Caco-2 (cell line): ENCODE measurements around the gene NOL4L. TPM values are rescaled to one million over a fixed set of nuclear protein-coding genes. Genes with fewer than 3 reads are reported as not detected.

Source experiments
- BruUV-seq: library from RNA; stranded (reverse); fragments of 400-500 nt; replicated peaks from 2 replicates; lab custom pipeline; 2021; lab: Mats Ljungman, UMichigan
- CTCF ChIA-PET: fragments of 300-600 bp; sonication (Branson Sonifier 250); formaldehyde crosslinking; loops from one replicate; lab custom pipeline; 2022; ENCODE audit warnings: antibody characterized with exemption; lab: Charles Lee
- POLR2A ChIA-PET: fragments of 300-600 bp; sonication (Branson Sonifier 250); formaldehyde crosslinking; loops from one replicate; lab custom pipeline; 2022; ENCODE audit warnings: antibody characterized with exemption; lab: Charles Lee
- DNase-seq, 2 experiments: peaks; one replicate each; pipeline versions ENCODE4 v3.0.0 to v3.0.0-alpha.2; 2020 to 2022
- H3K27me3 ChIP-seq: replicated peaks from 2 replicates; pipeline ENCODE4 v1.6.0; 2011; ENCODE audit warnings: low read length; ENCODE audit not compliant: control insufficient read depth, insufficient read depth
- H3K36me3 ChIP-seq: 2 replicates; pipeline ENCODE4 v1.5.1; 2011; ENCODE audit warnings: low read length; ENCODE audit not compliant: control insufficient read depth, insufficient read depth
- H3K4me1 ChIP-seq: fragments of 250-450 bp; sonication (Bioruptor Pico); 2 replicates; pipeline ENCODE4 v1.5.1; 2020; ENCODE audit warnings: mild to moderate bottlenecking
- H3K4me3 ChIP-seq: 2 replicates; pipeline ENCODE4 v1.5.1; 2011; ENCODE audit warnings: low read depth, mild to moderate bottlenecking, control low read depth, low read length
- H3K9me3 ChIP-seq: fragments of 250-450 bp; sonication (Bioruptor Pico); 2 replicates; pipeline ENCODE4 v1.5.1; 2020; ENCODE audit warnings: mild to moderate bottlenecking, moderate library complexity
- H3K27ac Mint-ChIP-seq: one replicate; pipeline ENCODE4 v1.8.0; 2022; ENCODE audit warnings: mixed read lengths; ENCODE audit not compliant: unreplicated experiment
- H3K27me3 Mint-ChIP-seq: one replicate; pipeline ENCODE4 v1.8.0; 2022; ENCODE audit warnings: mixed read lengths; ENCODE audit not compliant: insufficient read depth, unreplicated experiment
- H3K36me3 Mint-ChIP-seq: one replicate; pipeline ENCODE4 v1.8.0; 2022; ENCODE audit warnings: mild to moderate bottlenecking, mixed read lengths; ENCODE audit not compliant: insufficient read depth, unreplicated experiment
- H3K4me1 Mint-ChIP-seq: one replicate; pipeline ENCODE4 v1.8.0; 2022; ENCODE audit warnings: low read depth, mixed read lengths; ENCODE audit not compliant: unreplicated experiment
- H3K4me3 Mint-ChIP-seq: one replicate; pipeline ENCODE4 v1.8.0; 2022; ENCODE audit warnings: mild to moderate bottlenecking, moderate library complexity, mixed read lengths; ENCODE audit not compliant: unreplicated experiment
- H3K9me3 Mint-ChIP-seq: one replicate; pipeline ENCODE4 v1.8.0; 2022; ENCODE audit warnings: mixed read lengths; ENCODE audit not compliant: unreplicated experiment
- intact Hi-C: fragments of 100-400 bp; cut with micrococcal nuclease; formaldehyde crosslinking; loops from one replicate; pipeline ENCODE4 v1.10.0; 2022; ENCODE audit not compliant: unreplicated experiment
- total RNA-seq: library from RNA; stranded (reverse); gene quantifications from 2 replicates; pipeline ENCODE4 v1.2.3, GENCODE V29; 2022
- TF ChIP-seq, protein P1 (sequence below), 2 experiments: fragments of 200-600 bp in 1 of 2; IDR thresholded peaks; 1 replicate in 1 of 2; 2 replicates in 1 of 2; pipeline versions ENCODE4 v1.5.1 to v1.8.0; 2011 to 2022; ENCODE audit warnings: antibody characterized with exemption in 1 of 2, control low read depth in 1 of 2, inconsistent platforms in 1 of 2, low read depth in 1 of 2, low read length in 1 of 2, mild to moderate bottlenecking in 1 of 2, moderate library complexity in 1 of 2; ENCODE audit not compliant: insufficient read depth in 1 of 2, severe bottlenecking in 1 of 2, unreplicated experiment in 1 of 2

NOL4L gene
- total RNA-seq, 1 experiment from 2014 or later: 80.9 TPM

DNA sequence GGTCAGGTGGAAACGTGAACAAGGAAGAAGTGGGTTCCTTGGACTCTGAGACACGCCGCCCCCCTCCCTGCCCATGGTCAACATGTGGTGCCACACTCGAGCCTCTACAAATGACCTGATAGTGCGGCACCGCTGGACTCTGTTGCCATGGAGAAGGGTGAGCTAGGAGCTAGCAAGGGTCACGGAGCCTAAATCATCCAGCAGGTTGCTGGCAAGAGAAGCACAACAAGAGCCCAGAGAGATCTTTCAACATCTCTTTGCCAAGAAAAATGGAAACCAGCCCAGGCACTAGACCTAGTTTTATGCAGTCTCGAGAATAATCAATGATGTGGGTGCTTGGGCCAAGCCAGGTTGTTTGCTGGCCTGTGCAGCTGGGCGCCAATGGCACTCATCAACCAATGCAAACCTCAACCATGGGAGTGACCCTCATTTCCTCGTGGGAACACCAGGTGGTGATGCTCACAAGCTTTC is 69.5 kb downstream of the NOL4L start:
- ChIA-PET CTCF (interaction anchor here (0.6 to 2.1 kb wide), 3 partner anchors 8 to 137 kb away, joined by 4 to 9 read pairs (median 6); no protein-coding TSS in a partner anchor), POLR2A (no interaction called here)
- Mint-ChIP-seq H3K27ac (no peak overlapping the region), H3K4me1 (peaks cover 19% of the 10 kb centered on the region), H3K4me3 (no peak overlapping the region), H3K36me3 (peaks cover 4% of the 10 kb centered on the region), H3K27me3 (no peaks in the 10 kb centered on the region), H3K9me3 (no peaks in the 10 kb centered on the region)
- Histone ChIP-seq H3K9me3 (no peaks in the 10 kb centered on the region), H3K36me3 (no peaks in the 10 kb centered on the region), H3K27me3 (no peaks in the 10 kb centered on the region), H3K4me3 (no peak overlapping the region), H3K4me1 (peaks cover 21% of the 10 kb centered on the region)
- TF ChIP-seq, protein P1, sequence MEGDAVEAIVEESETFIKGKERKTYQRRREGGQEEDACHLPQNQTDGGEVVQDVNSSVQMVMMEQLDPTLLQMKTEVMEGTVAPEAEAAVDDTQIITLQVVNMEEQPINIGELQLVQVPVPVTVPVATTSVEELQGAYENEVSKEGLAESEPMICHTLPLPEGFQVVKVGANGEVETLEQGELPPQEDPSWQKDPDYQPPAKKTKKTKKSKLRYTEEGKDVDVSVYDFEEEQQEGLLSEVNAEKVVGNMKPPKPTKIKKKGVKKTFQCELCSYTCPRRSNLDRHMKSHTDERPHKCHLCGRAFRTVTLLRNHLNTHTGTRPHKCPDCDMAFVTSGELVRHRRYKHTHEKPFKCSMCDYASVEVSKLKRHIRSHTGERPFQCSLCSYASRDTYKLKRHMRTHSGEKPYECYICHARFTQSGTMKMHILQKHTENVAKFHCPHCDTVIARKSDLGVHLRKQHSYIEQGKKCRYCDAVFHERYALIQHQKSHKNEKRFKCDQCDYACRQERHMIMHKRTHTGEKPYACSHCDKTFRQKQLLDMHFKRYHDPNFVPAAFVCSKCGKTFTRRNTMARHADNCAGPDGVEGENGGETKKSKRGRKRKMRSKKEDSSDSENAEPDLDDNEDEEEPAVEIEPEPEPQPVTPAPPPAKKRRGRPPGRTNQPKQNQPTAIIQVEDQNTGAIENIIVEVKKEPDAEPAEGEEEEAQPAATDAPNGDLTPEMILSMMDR (IDR thresholded peaks at IDR 0.05; ENCODE audit: insufficient read depth in 1 of 2, low read depth in 1 of 2, low read length in 1 of 2, severe bottlenecking in 1 of 2, unreplicated experiment in 1 of 2): no peak
- intact Hi-C loops: no loop called here
- BruUV-seq: no TSS peak
- no peak for DNase-seq

DNA sequence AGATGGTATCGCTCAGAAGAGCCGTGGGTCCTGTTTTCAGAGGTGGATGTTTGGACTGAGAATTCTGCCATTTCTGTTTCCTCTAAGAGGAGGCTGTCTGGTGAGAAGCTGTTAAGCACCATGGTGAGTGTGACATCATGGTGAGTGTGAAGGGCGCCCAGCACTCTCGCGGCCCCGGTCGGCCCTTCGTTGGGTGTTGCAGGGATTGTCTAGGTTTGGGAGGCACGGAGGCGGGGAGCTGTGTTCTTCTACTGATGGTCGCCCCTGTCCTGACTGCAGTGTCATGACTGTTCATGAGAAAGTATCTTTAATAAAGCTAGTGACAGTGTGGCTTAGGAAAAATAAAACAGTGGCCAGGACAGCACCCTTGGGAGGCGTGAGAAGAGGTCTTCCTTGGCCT is 70.4 kb downstream of the NOL4L start:
- CTCF ChIA-PET: interaction anchor here (0.6 to 1.5 kb wide), 2 partner anchors 9 to 82 kb away, joined by 3 to 4 read pairs; no protein-coding TSS in a partner anchor
- TF ChIP-seq, protein P1 (IDR thresholded peaks at IDR 0.05; ENCODE audit: insufficient read depth in 1 of 2, low read depth in 1 of 2, low read length in 1 of 2, severe bottlenecking in 1 of 2, unreplicated experiment in 1 of 2): no peak
- POLR2A ChIA-PET: no interaction called here
- BruUV-seq: no TSS peak
- Mint-ChIP-seq H3K4me1 (peaks cover 28% of the 10 kb centered on the region), H3K27ac (no peak overlapping the region), H3K4me3 (no peak overlapping the region), H3K9me3 (no peaks in the 10 kb centered on the region), H3K36me3 (peaks cover 5% of the 10 kb centered on the region), H3K27me3 (no peaks in the 10 kb centered on the region)
- Histone ChIP-seq H3K4me3 (no peak overlapping the region), H3K36me3 (no peaks in the 10 kb centered on the region), H3K9me3 (no peaks in the 10 kb centered on the region), H3K27me3 (no peaks in the 10 kb centered on the region), H3K4me1 (peaks cover 30% of the 10 kb centered on the region)
- intact Hi-C loops: no loop called here
- DNase-seq: no peak

DNA sequence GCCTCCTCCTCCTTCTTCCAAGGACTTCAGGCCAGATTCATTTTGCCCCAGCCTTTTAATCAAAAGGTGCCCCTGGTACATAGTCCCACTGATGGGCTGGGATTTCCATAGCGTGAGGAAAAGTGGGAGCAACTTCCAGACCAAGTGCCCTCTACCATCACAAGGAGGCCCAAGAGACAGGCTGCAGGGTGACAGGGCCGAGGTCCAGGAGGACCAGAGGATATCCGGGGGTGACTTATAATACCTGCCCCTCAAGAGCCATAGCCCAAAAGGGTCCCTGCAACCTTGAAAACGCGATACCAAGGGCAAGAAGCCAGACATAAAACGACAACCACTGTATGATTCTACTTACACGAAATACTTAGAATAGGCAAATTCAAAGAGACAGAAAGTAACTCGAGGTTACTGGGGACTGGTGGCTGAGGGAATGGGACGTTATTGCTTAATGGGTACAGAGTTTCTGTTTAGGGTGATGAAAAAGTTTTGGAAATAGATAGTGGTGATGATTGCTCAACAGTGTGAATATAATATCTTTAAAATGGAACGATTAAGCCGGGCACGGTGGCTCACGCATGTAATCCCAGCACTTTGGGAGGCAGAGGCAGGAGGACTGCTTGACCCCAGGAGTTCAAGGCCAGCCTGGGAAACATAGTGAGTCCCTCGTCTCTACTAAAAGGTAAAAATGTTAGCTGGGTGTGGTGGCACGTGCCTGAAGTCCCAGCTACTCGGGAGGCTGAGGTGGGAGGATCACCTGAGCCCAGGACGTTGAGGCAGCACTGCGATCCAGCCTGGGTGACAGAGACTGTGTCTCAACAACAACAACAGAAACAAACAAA is 71.9 kb downstream of the NOL4L start:
- CTCF ChIA-PET: no interaction called here

More for the DNA sequence above, 71.9 kb downstream of the NOL4L start:
- H3K4me1 Mint-ChIP-seq: peaks cover 42% of the 10 kb centered on the region
- TF ChIP-seq, protein P1 (IDR thresholded peaks at IDR 0.05; ENCODE audit: insufficient read depth in 1 of 2, low read depth in 1 of 2, low read length in 1 of 2, severe bottlenecking in 1 of 2, unreplicated experiment in 1 of 2): no peak
- H3K27ac Mint-ChIP-seq: no peak overlapping the region
- DNase-seq: no peak
- Histone ChIP-seq H3K4me3 (no peak overlapping the region), H3K9me3 (no peaks in the 10 kb centered on the region), H3K36me3 (no peaks in the 10 kb centered on the region), H3K4me1 (peaks cover 45% of the 10 kb centered on the region), H3K27me3 (no peaks in the 10 kb centered on the region)
- POLR2A ChIA-PET: no interaction called here
- no peaks in the 10 kb centered on the region for H3K27me3 Mint-ChIP-seq
- H3K36me3 Mint-ChIP-seq: peaks cover 10% of the 10 kb centered on the region
- no TSS peak for BruUV-seq
- no peak overlapping the region for H3K4me3 Mint-ChIP-seq
- no peaks in the 10 kb centered on the region for H3K9me3 Mint-ChIP-seq
- intact Hi-C loops: no loop called here
